ENCODE data around the gene TRIM14. TPM values are rescaled to one million over a fixed set of nuclear protein-coding genes. Genes with fewer than 3 reads are reported as not detected.
A peak's percentile ranks its signal among the peaks of the same experiment; 100 is the strongest.

TRIM14 gene
- total and polyA plus RNA-seq, 2 donors (not counting 1 experiment from before 2014, with no cell fraction given), result 22.5 to 23.9 TPM

DNA sequence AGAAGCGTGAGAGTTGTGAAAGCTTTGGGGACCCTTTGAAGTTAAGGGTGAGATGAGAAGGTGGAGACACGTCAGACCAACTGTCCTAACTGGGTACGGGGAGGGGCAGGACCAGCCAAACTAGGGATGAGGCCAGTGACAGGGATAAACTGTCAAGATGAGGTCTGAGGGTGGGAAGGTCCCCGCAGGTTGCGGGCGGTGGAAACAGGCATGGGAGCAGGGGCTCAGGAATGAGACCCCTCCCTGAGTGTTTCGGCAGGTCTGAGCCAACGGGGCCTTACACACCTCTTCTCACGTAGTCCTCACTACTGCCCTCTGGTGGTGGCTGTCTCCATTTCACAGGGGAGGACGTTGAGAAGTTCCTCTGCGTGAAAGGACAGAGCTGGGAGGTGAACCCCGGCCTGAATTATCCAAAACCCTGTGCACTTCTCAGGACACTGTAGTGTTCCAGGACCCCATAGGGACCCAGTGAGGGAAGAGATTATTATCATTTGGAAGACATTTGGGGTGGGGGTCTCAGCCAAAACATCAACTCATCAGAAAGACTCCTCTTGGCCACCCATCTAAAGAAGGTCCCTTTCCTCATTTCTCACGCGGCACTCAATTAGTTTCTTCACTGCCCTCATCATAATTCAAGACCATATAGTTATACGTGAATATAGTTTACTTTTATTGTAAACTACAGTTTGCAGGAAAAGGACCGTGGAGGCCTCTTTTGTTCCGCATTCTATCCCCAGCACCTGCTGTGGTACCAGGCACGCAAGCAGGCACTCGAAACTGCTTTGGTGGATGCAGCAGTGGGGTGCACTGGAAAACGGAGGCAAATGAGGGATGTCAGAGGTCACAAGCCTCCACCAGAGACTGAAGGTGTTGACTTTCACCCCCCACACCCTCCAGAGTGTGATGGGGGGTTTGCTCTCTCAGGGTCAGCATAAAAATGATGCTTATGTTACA is 84.2 kb downstream of the TRIM14 start:
- Histone ChIP-seq H3K4me3 (ENCODE audit: control extremely low read depth in 1 of 5, extremely low read depth in 1 of 5, insufficient read depth in 1 of 5, low read depth in 2 of 5, low read length in 4 of 5) (peak overlapping the region in 1 of 5 experiments; percentile 38), H3K79me2 (ENCODE audit: control insufficient read depth, insufficient read depth, low read length) (no peaks in the 10 kb centered on the region), H3K4me1 (ENCODE audit: control insufficient read depth in 2 of 2, insufficient read depth in 2 of 2, low read length in 2 of 2) (peaks cover 10 to 25% of the 10 kb centered on the region in 2 donors), H3K27me3 (replicated peaks in 1 of 4; ENCODE audit: control extremely low read depth in 1 of 4, control insufficient read depth in 3 of 4, insufficient read depth in 4 of 4, low read length in 3 of 4) (no peaks in the 10 kb centered on the region), H3K9me3 (ENCODE audit: control extremely low read depth in 1 of 3, control insufficient read depth in 2 of 3, insufficient read depth in 1 of 3, low read length in 2 of 3) (no peaks in the 10 kb centered on the region), H2AFZ (ENCODE audit: insufficient read depth, low read depth, low read length, poor library complexity, severe bottlenecking) (peak overlapping the region; percentile 73), H3K4me2 (replicated peaks; ENCODE audit: low read depth, low read length, poor library complexity, severe bottlenecking) (peak overlapping the region; percentile 65), H3K27ac (ENCODE audit: low read length in 2 of 2) (peak overlapping the region; percentile 1 to 34), H3K36me3 (replicated peaks in 1 of 2; ENCODE audit: control extremely low read depth in 1 of 2, control insufficient read depth in 1 of 2, extremely low read depth in 1 of 2, insufficient read depth in 2 of 2, low read length in 1 of 2) (no peaks in the 10 kb centered on the region), H4K20me1 (ENCODE audit: control insufficient read depth, insufficient read depth, low read length, poor library complexity, severe bottlenecking) (no peaks in the 10 kb centered on the region), H3K9ac (ENCODE audit: low read length) (peak overlapping the region; percentile 41)
- Mint-ChIP-seq H3K9me3 (ENCODE audit: insufficient read depth) (no peaks in the 10 kb centered on the region), H3K4me1 (peaks cover 37% of the 10 kb centered on the region), H3K27ac (peak overlapping the region; percentile 57), H3K4me3 (peak overlapping the region; percentile 53), H3K27me3 (no peaks in the 10 kb centered on the region)
- WGBS (ENCODE audit: insufficient coverage), result 32% methylated on average over 11 of the region's 20 CpGs
- ATAC-seq (ENCODE audit: low read depth) (peak; percentile 87), DNase-seq (peak; percentile 91)
- no peak for TF ChIP-seq EZH2 (IDR thresholded peaks at IDR 0.05; ENCODE audit: borderline replicate concordance, insufficient read depth, low read depth, low read length, poor library complexity, severe bottlenecking)
- TF ChIP-seq, protein P1, sequence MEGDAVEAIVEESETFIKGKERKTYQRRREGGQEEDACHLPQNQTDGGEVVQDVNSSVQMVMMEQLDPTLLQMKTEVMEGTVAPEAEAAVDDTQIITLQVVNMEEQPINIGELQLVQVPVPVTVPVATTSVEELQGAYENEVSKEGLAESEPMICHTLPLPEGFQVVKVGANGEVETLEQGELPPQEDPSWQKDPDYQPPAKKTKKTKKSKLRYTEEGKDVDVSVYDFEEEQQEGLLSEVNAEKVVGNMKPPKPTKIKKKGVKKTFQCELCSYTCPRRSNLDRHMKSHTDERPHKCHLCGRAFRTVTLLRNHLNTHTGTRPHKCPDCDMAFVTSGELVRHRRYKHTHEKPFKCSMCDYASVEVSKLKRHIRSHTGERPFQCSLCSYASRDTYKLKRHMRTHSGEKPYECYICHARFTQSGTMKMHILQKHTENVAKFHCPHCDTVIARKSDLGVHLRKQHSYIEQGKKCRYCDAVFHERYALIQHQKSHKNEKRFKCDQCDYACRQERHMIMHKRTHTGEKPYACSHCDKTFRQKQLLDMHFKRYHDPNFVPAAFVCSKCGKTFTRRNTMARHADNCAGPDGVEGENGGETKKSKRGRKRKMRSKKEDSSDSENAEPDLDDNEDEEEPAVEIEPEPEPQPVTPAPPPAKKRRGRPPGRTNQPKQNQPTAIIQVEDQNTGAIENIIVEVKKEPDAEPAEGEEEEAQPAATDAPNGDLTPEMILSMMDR (IDR thresholded peaks at IDR 0.05), result peak; percentile 78
- CTCF ChIA-PET, result interaction anchor here (0.6 to 4.4 kb wide), 33 partner anchors 8 to 338 kb away, joined by 3 to 45 read pairs (median 4); partner anchors contain the start of genes ANP32B, NANS, TBC1D2 and TRMO
- POLR2A ChIA-PET, result interaction anchor here (0.6 to 1.0 kb wide), 2 partner anchors 52 to 100 kb away, joined by 4 to 10 read pairs; partner anchors contain the start of gene ANP32B
- intact Hi-C loops (cut with micrococcal nuclease), result loop anchor here (1.0 to 2.0 kb wide), 5 partner anchors 21 to 325 kb away; partner anchors contain the start of genes ANP32B and NANS

Data from B cell (primary cell).